ENCODE results near the gene ATP6V0C.
"Not testable (repeated sequence)": the region's sequence is repeated elsewhere in the genome, so short reads cannot be mapped to it uniquely, and the experiment has no call there.

The ATP6V0C gene

GRCh38 chr16:2474877-2475412, 38.8 kb upstream of the ATP6V0C start, which contains the start of gene TBC1D24:
TBC1D24 (plus strand) TSS chr16:2475127; CDS start chr16:2496149, 21,022 bp downstream.
- DNase-seq (ENCODE audit: low read depth, low spot score), result peak; percentile 61

- DNase-seq (ENCODE audit: low read depth, low spot score), result no peak
Measured at GRCh38 chr16:2475413-2476344, 38.1 kb upstream of the ATP6V0C start.

- DNase-seq (ENCODE audit: low read depth, low spot score), result no peak
Measured at GRCh38 chr16:2476345-2476720, 37.4 kb upstream of the ATP6V0C start.

- no peak for DNase-seq (ENCODE audit: low read depth, low spot score)
Measured at GRCh38 chr16:2476741-2477140, 37.0 kb upstream of the ATP6V0C start.

- DNase-seq (ENCODE audit: low read depth, low spot score), result no peak
Measured at GRCh38 chr16:2477327-2477726, 36.4 kb upstream of the ATP6V0C start.

GRCh38 chr16:2478279-2478678, 35.5 kb upstream of the ATP6V0C start:
- DNase-seq (ENCODE audit: low read depth, low spot score), result no peak

- not testable (repeated sequence) for DNase-seq (ENCODE audit: low read depth, low spot score)
Measured at GRCh38 chr16:2479996-2480395, 33.8 kb upstream of the ATP6V0C start.

GRCh38 chr16:2480948-2481347, 32.8 kb upstream of the ATP6V0C start:
- no peak for DNase-seq (ENCODE audit: low read depth, low spot score)

GRCh38 chr16:2481676-2482075, 32.1 kb upstream of the ATP6V0C start:
- no peak for DNase-seq (ENCODE audit: low read depth, low spot score)

GRCh38 chr16:2482249-2482648, 31.5 kb upstream of the ATP6V0C start:
- no peak for DNase-seq (ENCODE audit: low read depth, low spot score)

- no peak for DNase-seq (ENCODE audit: low read depth, low spot score)
Measured at GRCh38 chr16:2482708-2483534, 30.8 kb upstream of the ATP6V0C start.

GRCh38 chr16:2483939-2484897, 29.5 kb upstream of the ATP6V0C start:
- DNase-seq (ENCODE audit: low read depth, low spot score), result no peak

GRCh38 chr16:2484898-2485508, 28.7 kb upstream of the ATP6V0C start:
- no peak for DNase-seq (ENCODE audit: low read depth, low spot score)

GRCh38 chr16:2485811-2486507, 27.8 kb upstream of the ATP6V0C start:
- DNase-seq (ENCODE audit: low read depth, low spot score), result no peak

GRCh38 chr16:2486645-2487516, 26.9 kb upstream of the ATP6V0C start:
- peak; percentile 44 for DNase-seq (ENCODE audit: low read depth, low spot score)

- no peak for DNase-seq (ENCODE audit: low read depth, low spot score)
Measured at GRCh38 chr16:2487517-2487842, 26.3 kb upstream of the ATP6V0C start.

- DNase-seq (ENCODE audit: low read depth, low spot score), result no peak
Measured at GRCh38 chr16:2487903-2488531, 25.7 kb upstream of the ATP6V0C start.

GRCh38 chr16:2489581-2489980, 24.2 kb upstream of the ATP6V0C start:
- DNase-seq (ENCODE audit: low read depth, low spot score), result no peak
